Uterus (tissue), 4 donors: ENCODE measurements around the gene SNRNP35. TPM values are rescaled to one million over a fixed set of nuclear protein-coding genes. Genes with fewer than 3 reads are reported as not detected.
A peak's percentile ranks its signal among the peaks of the same experiment; 100 is the strongest.
"Not testable (repeated sequence)": the region's sequence is repeated elsewhere in the genome, so short reads cannot be mapped to it uniquely, and the experiment has no call there.

ENCODE experiments used
- DNase-seq, 2 donors: peaks; one replicate each; pipeline ENCODE4 v3.0.0-alpha.2; 2019 to 2020
- H3K27ac ChIP-seq, 2 donors: fragments of 200-600 bp; sonication (generic); 1 replicate in 1 of 2; 2 replicates in 1 of 2; pipeline ENCODE4 v1.5.1; 2016 to 2018
- H3K27me3 ChIP-seq, 2 donors: fragments of 200-600 bp; sonication (generic); one replicate each; pipeline ENCODE4 v1.5.1; 2018 to 2019; ENCODE audit warnings: control low read depth in 1 of 2
- H3K36me3 ChIP-seq, 2 donors: fragments of 200-600 bp; sonication (generic); one replicate each; pipeline ENCODE4 v1.5.1; 2019; ENCODE audit warnings: control low read depth in 1 of 2
- H3K4me1 ChIP-seq, 2 donors: fragments of 200-600 bp; sonication (generic); one replicate each; pipeline ENCODE4 v1.5.1; 2018 to 2019; ENCODE audit warnings: control low read depth in 1 of 2
- H3K4me3 ChIP-seq, 2 donors: fragments of 200-600 bp; sonication (generic); 1 replicate in 1 of 2; 2 replicates in 1 of 2; pipeline ENCODE4 v1.5.1; 2018 to 2019; ENCODE audit warnings: mild to moderate bottlenecking in 1 of 2
- H3K9me3 ChIP-seq, 2 donors: fragments of 200-600 bp; sonication (generic); one replicate each; pipeline ENCODE4 v1.5.1; 2019; ENCODE audit warnings: control low read depth in 1 of 2
- CTCF ChIP-seq, 4 experiments: fragments of 200-600 bp in 2 of 4; fragments of 450-650 bp in 2 of 4; sonication (generic) in 2 of 4; IDR thresholded peaks; one replicate each; pipeline ENCODE4 v1.5.1; 2016 to 2019; ENCODE audit warnings: antibody characterized with exemption in 4 of 4, mild to moderate bottlenecking in 2 of 4, moderate library complexity in 1 of 4
- POLR2A ChIP-seq, 2 donors: fragments of 450-650 bp; IDR thresholded peaks; one replicate each; pipeline ENCODE4 v1.6.1; 2016; ENCODE audit warnings: antibody characterized with exemption in 2 of 2, mild to moderate bottlenecking in 1 of 2, moderate library complexity in 1 of 2
- intact Hi-C: fragments of 100-400 bp; cut with DNase I; formaldehyde crosslinking; loops from one replicate; pipeline ENCODE4 v1.15.1; 2023; ENCODE audit warnings: low total_unique reads
- total RNA-seq, 4 donors: library from RNA; depleted of rRNA in 3 of 4; stranded (reverse); fragments of >200 nt in 3 of 4; gene quantifications; one replicate each; pipeline versions ENCODE4 v1.1.0 to v1.2.4, GENCODE V29; 2014 to 2023
- donor health status: DM: yes; HTN: yes; CAD: no.

SNRNP35 gene
- total RNA-seq, 4 donors from 2014 or later: 0.29 to 41.0 (median 24.3) TPM

- no peak for DNase-seq
- Histone ChIP-seq H3K27me3 (no peaks in the 10 kb centered on the region), H3K9me3 (no peaks in the 10 kb centered on the region), H3K27ac (peak overlapping the region in 1 of 2 donors; percentile 21), H3K36me3 (no peaks in the 10 kb centered on the region), H3K4me3 (no peak overlapping the region), H3K4me1 (no peaks in the 10 kb centered on the region)
- TF ChIP-seq CTCF (IDR thresholded peaks at IDR 0.05): no peak
- no peak for TF ChIP-seq POLR2A (IDR thresholded peaks at IDR 0.05)
- intact Hi-C loops: no loop called here
Measured at GRCh38 chr12:123479442-123480180, 21.7 kb downstream of the SNRNP35 start.

- H3K9me3 ChIP-seq, H3K36me3 ChIP-seq, H3K27ac ChIP-seq: not testable (repeated sequence)
Measured at GRCh38 chr12:123481251-123481650, 23.3 kb downstream of the SNRNP35 start.

GRCh38 chr12:123482876-123483275, 24.9 kb downstream of the SNRNP35 start:
- Histone ChIP-seq H3K36me3 (no peaks in the 10 kb centered on the region), H3K27me3 (no peaks in the 10 kb centered on the region), H3K9me3 (no peaks in the 10 kb centered on the region), H3K4me1 (no peaks in the 10 kb centered on the region), H3K27ac (no peak overlapping the region), H3K4me3 (no peak overlapping the region)
- no peak for DNase-seq
- TF ChIP-seq POLR2A (IDR thresholded peaks at IDR 0.05): no peak
- no peak for TF ChIP-seq CTCF (IDR thresholded peaks at IDR 0.05)
- intact Hi-C loops: no loop called here

More at GRCh38 chr12:123481251-123481650, 23.3 kb downstream of the SNRNP35 start:
- H3K4me3 ChIP-seq, H3K4me1 ChIP-seq, intact Hi-C loops, H3K27me3 ChIP-seq, DNase-seq: not testable (repeated sequence)

- no peak for DNase-seq
- H3K4me1 ChIP-seq: no peaks in the 10 kb centered on the region
- H3K27me3 ChIP-seq: no peaks in the 10 kb centered on the region
- no peaks in the 10 kb centered on the region for H3K9me3 ChIP-seq
- intact Hi-C loops: no loop called here
- TF ChIP-seq CTCF (IDR thresholded peaks at IDR 0.05) (no peak), POLR2A (IDR thresholded peaks at IDR 0.05) (no peak)
- no peak overlapping the region for H3K4me3 ChIP-seq
- H3K36me3 ChIP-seq: no peaks in the 10 kb centered on the region
- H3K27ac ChIP-seq: no peak overlapping the region
Measured at GRCh38 chr12:123483602-123484248, 25.8 kb downstream of the SNRNP35 start.

GRCh38 chr12:123485756-123486155, 27.8 kb downstream of the SNRNP35 start:
- TF ChIP-seq POLR2A (IDR thresholded peaks at IDR 0.05) (no peak), CTCF (IDR thresholded peaks at IDR 0.05) (no peak)
- intact Hi-C loops: no loop called here
- H3K4me1 ChIP-seq: no peaks in the 10 kb centered on the region
- no peak overlapping the region for H3K27ac ChIP-seq
- no peaks in the 10 kb centered on the region for H3K27me3 ChIP-seq
- DNase-seq: no peak
- no peaks in the 10 kb centered on the region for H3K9me3 ChIP-seq
- H3K4me3 ChIP-seq: no peak overlapping the region
- H3K36me3 ChIP-seq: no peaks in the 10 kb centered on the region
